OCI-M1 (cell line): Measurements from ENCODE around the gene TCHP.
A peak's percentile ranks its signal among the peaks of the same experiment; 100 is the strongest.

Source experiments
- DNase-seq: peaks from one replicate; lab custom pipeline; 2025; lab: John Stamatoyannopoulos, UW

TCHP gene

DNA sequence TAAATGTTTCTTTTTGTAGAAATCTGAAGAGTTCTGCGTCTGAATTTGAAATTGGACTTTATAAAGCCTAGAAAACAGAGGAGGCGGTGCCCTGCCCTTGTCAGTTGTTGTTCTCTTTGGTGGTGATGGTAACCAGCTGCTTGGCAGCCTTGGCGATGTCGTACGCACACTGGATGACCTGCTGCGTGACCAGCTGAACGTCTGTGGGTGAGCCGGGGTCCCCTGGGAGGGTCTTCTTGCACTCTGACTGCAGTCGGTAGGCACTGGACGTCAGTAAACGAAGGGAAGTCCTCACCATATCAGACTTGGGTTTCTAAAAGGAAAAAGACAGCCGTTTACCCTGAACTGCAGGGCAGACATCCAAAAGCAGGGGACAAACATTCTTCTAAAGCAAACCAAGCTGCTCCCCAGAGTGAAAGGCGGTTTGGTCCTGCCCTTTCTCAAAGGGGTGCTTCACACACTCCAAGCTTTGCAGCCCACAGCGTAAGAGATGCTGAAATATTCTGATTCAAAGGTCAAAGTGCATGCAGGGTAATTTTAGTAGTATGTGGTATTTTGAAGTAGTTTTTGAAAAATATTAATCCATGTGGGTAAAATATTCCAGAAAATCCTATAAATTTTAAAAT, 32.9 kb downstream of the TCHP start:
- no peak for DNase-seq

DNA sequence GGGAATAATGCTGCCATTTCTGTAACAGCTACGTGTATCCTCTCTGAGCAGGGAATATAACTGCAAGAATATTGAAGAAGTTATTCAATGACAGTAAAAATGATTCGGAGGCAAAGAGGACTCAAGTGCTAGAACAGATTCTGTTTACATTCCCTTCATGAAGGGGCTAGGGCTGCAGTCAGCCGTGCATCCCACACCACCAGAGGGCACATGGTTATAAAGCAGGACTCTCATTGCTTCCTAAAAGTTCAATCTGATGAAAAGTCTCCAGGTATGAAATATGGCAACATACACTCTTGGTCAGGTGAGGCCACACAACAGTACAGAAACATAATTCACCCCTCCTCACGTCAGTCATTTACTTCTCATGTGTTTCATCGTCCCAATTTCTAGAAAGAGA, 34.0 kb downstream of the TCHP start:
- DNase-seq, result no peak

DNA sequence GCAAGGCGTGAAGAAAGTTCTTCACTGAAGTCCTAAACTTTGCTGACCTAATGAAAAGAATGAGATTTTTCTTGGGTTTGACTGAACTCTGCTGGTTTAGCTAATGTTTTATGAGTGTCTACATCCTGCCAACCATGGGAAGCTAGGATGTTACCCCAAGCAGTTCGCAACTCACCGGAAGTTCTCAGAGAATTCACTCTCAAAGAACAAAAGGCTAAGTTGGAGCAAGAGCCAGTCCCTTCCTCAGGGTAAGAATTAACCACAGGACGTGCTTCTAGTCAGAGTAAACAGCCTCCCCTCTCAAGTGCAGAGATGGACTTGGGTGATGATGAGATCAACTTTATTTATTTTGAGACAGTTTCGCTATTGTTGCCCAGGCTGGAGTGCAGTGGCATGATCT, 37.3 kb downstream of the TCHP start:
- no peak for DNase-seq

DNA sequence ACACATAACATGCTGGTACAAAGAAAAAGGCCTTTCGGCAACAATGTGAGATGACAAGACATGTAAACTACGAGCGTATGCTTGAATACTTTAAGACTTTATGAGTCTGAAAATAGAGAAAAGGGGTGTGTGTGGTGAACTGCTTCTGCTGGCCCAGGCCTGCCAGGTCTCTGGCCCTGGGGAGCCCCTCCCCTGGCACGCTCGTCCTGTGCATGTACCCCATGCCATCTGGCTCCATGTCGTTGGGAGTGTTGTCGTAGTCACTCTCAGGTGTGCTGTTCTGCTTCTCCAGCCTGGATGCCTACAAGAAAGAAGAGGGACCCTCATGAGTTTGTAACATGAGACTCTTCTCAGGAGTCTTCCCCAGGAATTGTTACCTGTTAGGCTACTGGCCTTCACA, 38.9 kb downstream of the TCHP start:
- no peak for DNase-seq

DNA sequence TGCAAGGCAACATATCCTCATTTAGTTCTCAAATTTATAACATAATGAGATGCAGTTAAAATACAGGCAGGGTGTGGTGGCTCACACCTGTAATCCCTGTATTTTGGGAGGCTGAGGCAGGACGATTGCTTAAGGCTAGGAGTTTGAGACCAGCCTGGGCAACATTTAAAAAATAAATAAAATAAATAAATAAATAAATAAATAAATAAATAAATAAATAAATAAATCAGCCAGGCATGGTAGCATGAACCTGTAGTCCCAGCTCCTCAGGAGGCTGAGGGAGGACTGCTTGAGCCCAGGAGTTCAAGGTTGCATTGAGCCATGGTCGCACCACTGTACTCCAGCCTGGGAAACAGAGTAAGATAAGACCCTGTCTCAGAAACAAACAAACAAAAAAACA, 39.4 kb downstream of the TCHP start:
- no peak for DNase-seq

DNA sequence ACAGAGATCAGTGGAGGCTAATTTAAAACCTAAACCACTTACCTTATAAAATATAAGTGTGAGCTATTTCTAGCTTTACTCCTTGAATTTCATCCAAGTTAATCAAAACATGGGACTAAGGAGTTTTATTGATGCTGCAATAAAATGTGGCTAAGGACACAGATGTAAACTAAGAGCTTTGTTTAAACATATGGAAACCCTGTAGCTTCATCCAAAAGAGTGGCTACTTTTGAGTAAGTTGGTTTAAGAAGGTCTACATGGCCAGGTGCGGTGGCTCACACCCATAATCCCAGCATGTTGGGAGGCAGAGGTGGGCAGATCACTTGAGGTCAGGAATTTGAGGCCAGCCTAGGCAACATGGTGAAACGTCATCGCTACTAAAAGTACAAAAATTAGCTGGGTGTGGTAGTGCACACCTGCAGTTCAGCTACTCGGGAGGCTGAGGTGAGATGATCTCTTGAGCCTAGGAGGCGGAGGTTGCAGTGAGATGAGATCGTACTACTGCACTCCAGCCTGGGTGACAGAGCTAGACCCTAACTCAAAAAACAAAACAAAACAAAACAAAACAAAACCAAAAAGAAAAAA, 40.4 kb downstream of the TCHP start:
- DNase-seq, result no peak

DNA sequence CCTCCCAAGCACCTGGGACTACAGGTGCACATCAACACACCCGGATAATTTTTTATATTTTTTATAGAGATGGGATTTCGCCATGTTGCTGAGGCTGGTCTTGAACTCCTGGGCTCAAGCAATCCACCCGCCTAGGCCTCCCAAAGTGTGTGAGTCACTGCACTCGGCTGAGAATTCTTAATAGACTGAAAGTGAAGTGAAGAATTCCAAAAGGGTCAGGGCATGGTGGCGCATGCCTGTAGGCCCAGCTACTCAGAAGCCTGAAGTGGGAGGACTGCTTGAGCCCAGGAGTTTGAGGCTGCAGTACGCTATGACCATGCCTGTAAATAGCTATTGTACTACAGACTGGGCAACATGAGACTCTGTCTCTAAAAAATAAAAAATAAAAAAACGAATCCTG, 43.7 kb downstream of the TCHP start:
- DNase-seq, result no peak

DNA sequence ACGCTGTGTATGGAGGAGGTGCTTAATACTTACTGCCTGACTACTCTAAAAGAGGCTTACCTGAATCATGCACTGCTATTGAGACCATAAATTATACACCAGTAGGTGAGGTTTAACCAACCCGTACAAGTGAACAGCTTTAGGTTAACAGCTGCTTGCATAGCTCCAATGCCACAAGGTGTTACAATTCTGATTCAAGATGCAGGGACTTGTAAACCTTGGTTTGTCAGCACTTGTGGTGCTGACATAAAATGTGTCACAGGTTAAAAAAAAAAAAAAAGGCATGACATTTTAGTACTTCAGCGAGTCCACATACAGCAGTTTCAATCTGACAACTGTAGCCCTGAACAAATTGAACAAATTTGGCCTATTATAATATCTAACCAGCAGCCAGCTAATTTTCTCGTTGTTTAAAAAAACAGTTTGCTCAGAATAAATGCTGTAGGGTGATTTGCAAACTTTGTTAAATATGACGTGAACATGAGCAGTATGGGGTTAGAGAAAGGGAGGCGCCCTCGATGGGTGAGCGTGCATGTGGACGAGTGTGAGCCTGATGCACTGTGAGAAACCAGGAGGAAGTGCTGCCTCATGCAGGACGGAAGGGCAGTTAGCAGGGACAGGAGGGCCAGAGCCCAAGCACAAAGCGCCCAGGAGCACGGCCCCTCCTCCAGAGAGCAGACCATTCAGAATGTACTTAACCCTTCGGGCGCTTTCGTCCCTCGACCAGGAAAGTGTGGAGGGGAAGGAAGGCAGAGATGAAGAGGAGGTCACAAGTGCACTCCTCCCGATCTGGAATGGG, 44.7 kb downstream of the TCHP start:
- DNase-seq, result no peak

DNA sequence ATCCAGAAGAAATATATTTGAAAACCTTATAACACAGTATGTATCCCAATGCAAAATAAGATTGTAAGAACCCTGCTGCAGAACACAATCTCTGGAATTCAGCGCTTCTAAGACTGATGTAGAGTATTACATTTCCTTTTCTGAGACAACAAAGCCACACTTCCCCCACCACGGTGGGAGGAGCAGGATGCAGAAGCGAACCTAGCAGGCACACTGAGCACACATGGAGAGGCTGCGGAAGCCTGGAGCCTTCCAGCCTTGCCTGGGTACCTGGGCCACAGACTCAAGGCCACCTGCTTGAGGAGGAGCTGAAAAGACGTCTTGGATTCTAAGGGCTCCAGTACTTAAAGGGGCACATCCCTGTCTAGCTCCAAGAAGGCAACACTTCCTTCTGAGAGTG, 46.4 kb downstream of the TCHP start:
- no peak for DNase-seq

DNA sequence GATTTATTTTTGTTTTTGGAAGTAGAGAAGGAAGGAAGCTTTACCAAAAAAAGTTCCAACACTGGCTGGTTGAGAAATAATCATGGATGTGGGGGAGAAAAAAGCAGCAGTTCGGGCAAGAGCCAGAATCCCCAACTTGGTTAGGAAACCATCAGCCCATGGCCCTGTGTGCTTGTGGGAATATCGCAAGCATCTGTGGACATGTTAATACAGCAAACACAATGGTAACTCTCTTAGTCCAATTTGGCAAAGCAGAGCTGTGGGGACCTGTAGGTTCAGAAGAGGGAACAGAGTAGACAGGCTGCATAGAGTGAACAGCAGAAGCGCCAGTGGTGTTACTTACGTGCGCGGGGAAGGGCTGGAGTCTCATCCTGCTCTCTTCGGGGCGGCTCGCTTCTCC, 46.8 kb downstream of the TCHP start:
- DNase-seq, result no peak

DNA sequence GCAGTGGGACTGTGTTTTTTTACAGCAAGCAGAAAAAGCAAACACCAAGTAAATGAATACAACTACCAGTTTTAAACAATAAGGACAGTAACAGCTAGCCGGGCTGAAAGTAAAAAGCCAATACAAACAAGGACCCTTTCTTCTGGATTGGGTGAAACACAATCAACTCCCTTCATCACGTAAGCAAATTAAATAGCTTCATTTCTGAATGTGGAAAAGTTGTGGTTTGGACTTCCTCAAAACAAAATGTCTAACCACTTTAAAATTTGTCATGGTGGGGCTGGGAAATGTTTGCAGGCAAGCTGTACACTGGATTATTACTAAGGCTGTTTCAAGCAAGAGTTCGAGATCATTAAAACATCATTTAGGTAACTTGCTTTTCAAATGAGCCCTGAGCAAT, 47.4 kb downstream of the TCHP start:
- peak; percentile 59 for DNase-seq

DNA sequence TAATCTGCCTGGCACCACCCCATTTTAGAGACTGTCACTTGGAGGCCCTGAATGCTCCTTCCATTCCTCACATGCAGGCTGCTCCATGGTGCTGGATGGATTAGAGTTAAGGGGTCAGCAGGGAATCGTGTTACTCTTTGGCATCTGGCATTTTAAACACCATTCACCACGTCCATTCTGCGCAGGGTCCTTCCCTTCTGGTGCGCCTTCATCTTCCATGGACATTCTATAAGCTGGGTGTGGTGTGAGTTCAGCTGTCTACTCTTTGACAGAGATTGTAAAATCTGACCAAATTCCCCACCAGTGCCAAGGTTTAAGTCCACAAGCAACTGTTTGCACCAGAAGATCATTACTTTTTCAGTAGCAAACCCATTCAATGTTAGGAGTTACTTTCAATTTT, 48.3 kb downstream of the TCHP start:
- no peak for DNase-seq

DNA sequence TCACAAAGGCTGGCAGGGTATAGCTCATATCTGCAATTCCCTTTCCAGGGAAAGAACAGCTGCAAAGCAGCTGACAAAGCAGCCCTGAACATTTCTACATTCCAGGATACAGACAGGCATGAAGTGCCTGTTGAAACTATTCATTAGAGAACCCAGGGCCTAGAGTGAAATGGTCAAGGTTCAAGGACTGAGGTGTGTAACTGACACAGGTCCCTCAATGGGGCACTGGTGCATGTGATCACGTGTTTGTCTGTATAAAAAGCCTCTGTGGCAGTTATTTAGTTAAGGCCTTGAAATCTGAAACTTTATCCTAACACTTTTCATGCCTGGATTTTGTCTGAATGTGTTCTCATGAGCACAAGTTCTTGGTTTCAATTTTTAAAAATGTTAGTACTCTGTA, 49.0 kb downstream of the TCHP start:
- no peak for DNase-seq

DNA sequence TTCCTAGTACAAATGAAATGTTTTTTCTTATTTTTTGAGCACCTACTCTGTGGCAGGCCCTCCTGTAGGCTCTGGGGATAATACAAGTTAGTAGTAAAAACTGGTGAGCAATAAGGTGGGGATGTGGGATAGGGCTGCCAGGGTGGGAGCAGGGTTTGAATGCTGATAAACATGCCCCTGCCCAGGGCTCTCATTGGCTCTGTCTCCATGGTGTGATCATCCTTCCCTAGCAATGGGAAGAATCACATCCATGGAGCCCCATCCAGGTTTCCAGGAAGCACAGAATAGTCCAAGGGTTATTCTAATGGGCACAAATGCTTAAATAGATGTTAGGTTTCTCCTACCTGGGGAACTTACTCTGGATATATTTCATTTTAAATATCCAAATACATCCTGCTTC, 50.6 kb downstream of the TCHP start:
- no peak for DNase-seq

DNA sequence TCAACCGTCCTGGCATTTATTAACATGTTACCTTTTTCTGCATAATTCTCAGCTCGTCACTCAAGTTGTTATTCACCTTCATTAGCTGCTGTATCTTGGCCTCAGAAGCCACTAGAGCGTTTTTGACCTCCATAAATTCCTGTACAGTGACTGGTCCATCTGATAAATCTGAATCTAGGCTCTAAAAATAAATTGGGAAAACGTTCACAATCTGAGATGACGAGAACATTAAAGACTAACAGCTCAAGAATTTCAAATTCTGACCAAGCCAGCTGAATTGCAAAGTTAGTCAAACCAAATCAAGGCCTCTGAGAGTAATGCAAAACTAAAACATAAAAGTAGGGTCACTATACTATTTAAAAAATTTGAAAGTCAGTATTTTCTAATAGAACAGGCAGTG, 51.1 kb downstream of the TCHP start:
- DNase-seq, result no peak

DNA sequence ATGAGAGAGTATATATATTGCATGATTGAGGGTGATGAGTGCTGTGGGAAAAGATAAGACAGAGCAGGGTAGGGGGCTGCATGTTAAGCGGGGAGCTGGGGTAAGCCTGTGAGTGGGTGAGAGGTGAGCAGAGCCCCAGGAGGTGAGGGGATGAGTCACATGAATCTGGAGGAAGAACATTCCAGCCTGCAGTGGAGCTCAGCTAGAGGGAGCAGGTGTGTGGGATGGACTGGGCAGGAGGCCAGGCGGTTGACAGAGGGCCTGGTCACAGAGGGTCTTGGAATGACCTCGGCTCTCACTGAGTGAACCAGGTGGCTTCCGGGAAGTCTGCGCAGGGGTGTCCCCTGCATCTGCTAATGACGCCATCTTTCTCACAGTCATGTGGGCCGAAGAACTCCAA, 51.7 kb downstream of the TCHP start:
- no peak for DNase-seq

DNA sequence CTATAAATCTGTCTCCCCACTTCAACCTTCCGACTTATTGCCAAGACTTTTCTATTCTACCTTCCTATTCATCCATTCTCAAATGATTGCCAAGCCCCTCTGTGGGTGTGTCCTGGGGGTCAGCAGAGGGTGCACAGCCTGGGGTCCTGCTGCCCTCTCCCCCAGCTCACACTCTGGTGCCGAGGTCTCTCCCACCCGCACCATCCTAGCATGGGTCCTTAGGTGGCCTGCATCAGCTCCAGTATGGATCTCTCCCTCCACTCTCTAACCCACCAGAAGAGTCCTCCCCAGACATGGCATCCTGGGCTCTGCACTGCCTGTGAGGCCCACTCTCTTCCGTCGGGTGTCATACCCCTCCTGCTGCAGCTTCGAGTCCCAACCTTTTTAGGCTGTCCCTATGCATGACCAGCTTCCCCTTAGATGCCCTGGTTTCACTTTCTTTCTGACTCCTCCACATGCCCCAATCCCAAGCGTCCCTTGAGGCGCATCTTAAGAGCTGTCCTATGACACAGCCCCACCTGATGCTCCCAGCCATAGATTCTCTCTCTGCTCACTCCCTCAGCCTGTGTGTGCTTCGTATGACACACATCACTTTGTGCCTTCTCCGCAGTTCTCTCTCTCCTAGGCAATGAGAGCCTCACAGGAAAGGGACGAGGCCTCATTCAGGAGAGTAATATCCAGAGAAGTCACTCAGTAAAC, 52.2 kb downstream of the TCHP start:
- DNase-seq, result no peak

DNA sequence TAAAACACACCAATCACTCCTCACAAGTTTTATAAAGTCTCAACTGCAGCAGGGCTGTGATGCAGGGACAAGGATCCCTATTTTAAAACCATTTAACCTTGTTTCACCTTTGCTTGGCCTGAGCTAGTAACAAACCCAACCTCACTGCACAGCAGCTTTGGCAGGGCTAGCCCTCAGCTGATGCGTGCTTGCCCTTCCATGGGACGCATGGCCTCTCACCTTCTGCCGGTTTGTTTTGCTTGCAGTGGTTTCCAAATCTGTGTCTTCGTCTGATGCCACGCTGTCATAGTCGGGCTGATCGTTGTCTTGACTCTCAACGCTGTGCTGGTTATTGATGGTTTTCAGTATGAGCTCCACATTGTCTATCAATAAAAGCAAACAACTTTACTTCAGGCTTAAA, 52.8 kb downstream of the TCHP start:
- no peak for DNase-seq

DNA sequence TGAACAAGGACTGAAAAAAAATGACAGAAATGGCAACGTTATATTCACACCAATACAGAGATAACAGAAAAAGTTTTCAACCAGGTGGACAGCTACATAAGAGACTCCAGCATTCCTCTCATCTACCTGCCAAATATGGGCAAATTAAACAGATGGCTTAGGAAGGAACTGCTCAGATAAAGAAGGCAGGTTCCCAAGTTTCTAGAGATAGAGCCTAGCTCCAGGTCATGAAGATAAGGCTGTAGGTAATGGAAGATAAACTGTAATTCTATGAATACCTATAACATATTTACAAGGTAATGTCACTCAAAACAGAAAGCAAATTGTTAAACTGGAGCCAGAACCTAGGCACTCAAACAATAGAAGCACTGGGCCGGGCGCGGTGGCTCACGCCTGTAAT, 53.6 kb downstream of the TCHP start:
- no peak for DNase-seq

DNA sequence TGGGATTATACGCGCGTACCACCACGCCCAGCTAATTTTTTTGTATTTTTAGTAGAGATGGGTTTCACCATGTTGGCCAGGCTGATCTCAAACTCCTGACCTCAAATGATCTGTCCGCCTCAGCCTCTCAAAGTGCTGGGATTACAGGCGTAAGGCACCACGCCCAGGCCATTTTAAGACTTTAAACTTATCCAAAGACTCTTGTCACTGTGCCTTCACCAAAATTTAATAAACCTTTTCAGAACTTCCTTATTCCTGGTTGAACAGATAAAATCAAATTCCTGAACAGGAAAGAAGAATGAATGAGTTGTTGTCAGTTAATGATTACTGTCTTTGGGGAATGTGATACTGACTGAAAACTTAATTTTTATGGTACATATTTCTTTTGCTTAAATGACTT, 58.3 kb downstream of the TCHP start:
- DNase-seq, result no peak

DNA sequence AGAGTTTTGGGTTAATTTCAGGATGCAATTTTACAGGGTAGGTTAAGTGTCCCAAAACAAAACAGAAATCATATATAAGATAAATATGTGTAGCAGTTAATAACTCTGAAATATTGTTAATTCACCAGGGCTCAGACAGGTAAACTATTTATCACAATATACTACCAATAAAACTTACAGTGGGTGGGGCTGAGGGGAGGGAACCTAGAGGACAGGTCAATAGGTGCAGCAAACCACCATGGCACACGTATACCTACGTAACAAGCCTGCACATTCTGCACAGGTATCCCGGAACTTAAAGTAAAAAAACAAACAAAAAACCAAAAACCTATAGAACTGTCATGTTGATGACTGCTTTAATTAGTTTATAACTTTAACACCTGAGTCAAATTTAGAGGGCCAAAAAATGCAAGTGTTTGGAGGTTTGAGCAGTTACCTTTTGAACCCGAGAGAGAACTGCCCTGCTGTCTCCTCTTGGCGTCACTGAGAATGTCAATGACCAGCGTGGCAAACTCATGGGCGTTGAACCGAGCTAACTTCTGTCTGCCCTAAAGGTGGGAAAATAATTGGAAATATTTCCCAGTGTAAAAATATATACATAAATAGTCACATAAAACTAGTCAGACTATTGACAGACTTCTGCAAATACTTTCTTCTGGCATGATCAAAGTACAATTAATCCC, 59.5 kb downstream of the TCHP start:
- DNase-seq, result no peak

DNA sequence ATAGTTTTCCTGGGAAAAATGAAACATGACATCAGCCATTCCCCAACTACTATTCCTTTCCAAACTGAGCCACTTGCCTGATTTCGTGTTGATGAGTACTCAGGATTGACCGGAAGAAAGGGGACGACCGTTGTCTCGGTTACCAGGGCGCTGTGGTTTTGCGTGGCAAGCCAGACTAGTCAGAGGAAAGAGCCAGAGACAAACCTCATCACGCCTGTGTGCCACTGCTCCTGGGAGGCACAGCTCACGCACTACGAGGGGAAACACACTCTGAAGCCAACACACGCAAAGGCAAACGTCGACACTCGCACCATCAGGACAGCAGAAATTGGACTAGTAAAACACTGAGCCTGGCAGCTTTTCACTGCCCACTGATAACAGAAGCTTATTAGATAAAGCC, 61.1 kb downstream of the TCHP start:
- DNase-seq, result no peak

DNA sequence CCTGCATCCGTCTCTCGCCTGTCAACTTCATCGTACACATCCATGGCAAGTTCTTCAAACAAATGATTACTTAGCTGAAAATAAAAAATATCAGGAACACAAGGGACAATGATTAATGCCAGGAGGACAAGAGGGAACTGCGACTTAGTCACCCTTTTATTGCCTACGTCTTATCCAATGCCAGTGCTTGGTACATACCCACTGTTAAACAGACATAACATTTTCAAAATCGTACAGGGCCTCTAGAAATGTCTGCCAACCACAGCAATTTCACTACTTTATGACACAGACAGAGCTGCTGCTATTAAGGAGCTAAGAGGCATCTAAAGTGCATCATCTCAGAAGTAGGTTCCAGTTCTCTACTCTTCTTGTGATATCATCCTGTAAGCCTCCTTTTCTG, 61.5 kb downstream of the TCHP start:
- DNase-seq, result no peak
